Heart right ventricle (tissue), 16 donors: Measurements from ENCODE around the gene GRM7. TPM values are rescaled to one million over a fixed set of nuclear protein-coding genes. Genes with fewer than 3 reads are reported as not detected.

Experiments used
- ATAC-seq, 8 donors: fragments of 200-7000 bp; cut with Tn5 transposase; one replicate each; pipeline ENCODE4 v1.9.1; 2020; ENCODE audit warnings: mild to moderate bottlenecking in 8 of 8, moderate library complexity in 8 of 8, moderate number of reproducible peaks in 1 of 8
- DNase-seq, 2 donors: peaks; one replicate each; pipeline ENCODE4 v3.0.0-alpha.2; 2020
- H3K27ac ChIP-seq, 10 donors: fragments of 200-600 bp; sonication (generic) in 2 of 10; one replicate each; pipeline versions ENCODE4 v1.5.0 to v1.8.0; 2020 to 2022; ENCODE audit warnings: mild to moderate bottlenecking in 3 of 10
- H3K27me3 ChIP-seq, 7 donors: fragments of 200-600 bp; one replicate each; pipeline ENCODE4 v1.8.0; 2021 to 2022; ENCODE audit warnings: mild to moderate bottlenecking in 2 of 7
- H3K36me3 ChIP-seq, 9 donors: fragments of 200-600 bp; sonication (generic) in 1 of 9; one replicate each; pipeline versions ENCODE4 v1.5.0 to v1.8.0; 2020 to 2022; ENCODE audit warnings: mild to moderate bottlenecking in 2 of 9
- H3K4me1 ChIP-seq, 9 donors: fragments of 200-600 bp; sonication (generic) in 1 of 9; one replicate each; pipeline versions ENCODE4 v1.5.0 to v1.8.0; 2020 to 2022; ENCODE audit warnings: mild to moderate bottlenecking in 4 of 9
- H3K4me3 ChIP-seq, 10 donors: fragments of 200-600 bp; sonication (generic) in 2 of 10; one replicate each; pipeline versions ENCODE4 v1.5.0 to v1.8.0; 2020 to 2022; ENCODE audit warnings: mild to moderate bottlenecking in 7 of 10, moderate library complexity in 2 of 10
- H3K9me3 ChIP-seq, 11 donors: fragments of 200-600 bp in 10 of 11; sonication (generic) in 2 of 11; one replicate each; pipeline versions ENCODE4 v1.5.0 to v1.8.0; 2013 to 2022; ENCODE audit warnings: mild to moderate bottlenecking in 2 of 11, control low read depth in 1 of 11, moderate library complexity in 1 of 11
- WGBS, 2 donors: extraction: QIAGEN DNeasy Blood & Tissue Kit; methylation state at CpG; one replicate each; pipeline ENCODE4 v1.1.7; 2013; ENCODE audit warnings: inconsistent platforms in 1 of 2; 5-methylcytosine and 5-hydroxymethylcytosine counted together
- intact Hi-C, 10 donors: fragments of 100-400 bp; cut with DNase I; formaldehyde crosslinking; loops; one replicate each; pipeline versions ENCODE4 v1.11.1 to v1.14.2; 2022
- polyA plus RNA-seq, 2 donors: library from polyadenylated mRNA; stranded (reverse); fragments of 200-250 nt; gene quantifications; one replicate each; pipeline ENCODE4 v1.2.3, GENCODE V29; 2013
- total RNA-seq, 10 donors: library from RNA; stranded (reverse); fragmentation: NEBNext Ultra II Directional in 3 of 10; extraction: Animal tissue kit (Norgen Biotek cat#: 25700) in 3 of 10; gene quantifications; one replicate each; pipeline versions ENCODE4 v1.2.1 to v1.2.4, GENCODE V29; 2021 to 2023
- TF ChIP-seq, protein P1 (sequence below), 9 donors: fragments of 200-600 bp; sonication (generic) in 2 of 9; IDR thresholded peaks; one replicate each; pipeline versions ENCODE4 v1.5.0 to v1.8.0; 2021 to 2022; ENCODE audit warnings: antibody characterized with exemption in 9 of 9, mild to moderate bottlenecking in 5 of 9, moderate library complexity in 1 of 9
- donor health status: Arrhythmogenic right ventricular cardiomyopathy.
- donor health status: ischemic (EF 13 %, LVEDD 7.1; RV severe dilation, severe dysfunction).
- donor health status: healthy with polysubstance abuse.
- donor health status: DM: no; HTN: yes; CAD: no.
- donor health status: DM: no; HTN: no; CAD: no.
- donor health status: ischemic (EF 25% LVEDD 6.9; RV normal size, moderate dysfunction).
- donor health status: ischemic (EF 25% LVEDD 5.7; RV mildly dilated, moderate dysfunction).
- donor health status: healthy.
- donor health status: DM: yes; HTN: yes; CAD: no.
- donor health status: Ischemic cardiomyopathy.
- donor health status: ischemic (EF 35%, LVEDD 5.7; RV mildly dilated, moderate dysfunction).
- donor health status: nonischemic (EF 11% LVEDD 7.7; RV severe dilation, severe dysfunction).
- donor health status: DM: yes; HTN: yes; CAD: no.
- donor health status: PGD.
- donor health status: ischemic (EF 29% LVEDD 5.4; RV normal size, mild dysfunction).
- donor health status: nonischemic (EF 23%, LVEDD 6.1; RV moderate dilation, normal function).

The GRM7 gene
- total and polyA plus RNA-seq, 12 donors, result not detected

DNA sequence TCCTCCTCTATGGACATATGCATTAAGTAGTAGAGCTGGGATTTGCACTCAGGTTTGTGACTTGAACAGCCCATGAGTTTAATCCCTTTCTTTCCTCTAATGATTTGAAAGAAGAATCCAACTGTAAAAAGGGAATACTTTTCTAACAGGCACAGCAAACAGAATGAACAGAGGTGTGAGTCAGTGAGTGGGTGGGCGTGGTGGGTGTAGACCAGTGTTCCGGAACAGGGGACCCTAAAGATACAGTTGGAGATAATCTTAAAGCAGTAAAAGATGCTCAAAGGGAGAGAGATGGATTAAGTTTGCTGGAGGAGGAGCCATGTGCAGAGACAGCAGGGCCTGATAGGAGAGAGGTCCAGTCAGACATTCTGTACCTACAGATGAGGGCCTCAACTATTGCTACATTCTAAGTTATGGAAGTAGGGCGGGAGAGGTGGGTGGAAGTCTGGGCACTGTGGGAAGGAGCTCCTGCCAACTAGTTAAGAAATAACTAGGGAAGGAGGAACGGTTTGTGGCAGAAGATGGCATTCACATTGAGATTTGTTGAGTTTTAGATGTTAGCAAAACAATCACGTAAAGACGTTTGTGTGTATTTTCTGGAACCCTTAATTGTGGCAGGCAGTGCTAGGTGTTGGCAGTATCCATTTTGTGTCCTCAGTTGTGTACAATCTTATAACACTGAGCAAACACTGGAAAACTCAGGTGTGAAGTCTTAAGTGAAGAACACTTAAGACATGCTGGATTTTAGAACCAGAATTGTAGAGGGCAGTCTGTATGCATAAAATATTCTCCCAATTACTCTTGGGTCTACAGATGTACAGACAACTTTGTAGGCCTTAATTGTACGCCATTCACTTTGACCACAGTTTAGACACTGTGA lies 511.0 kb downstream of the GRM7 start:
- ATAC-seq (no peak), DNase-seq (no peak)
- no peak overlapping the region for H3K27ac ChIP-seq
- TF ChIP-seq, protein P1, sequence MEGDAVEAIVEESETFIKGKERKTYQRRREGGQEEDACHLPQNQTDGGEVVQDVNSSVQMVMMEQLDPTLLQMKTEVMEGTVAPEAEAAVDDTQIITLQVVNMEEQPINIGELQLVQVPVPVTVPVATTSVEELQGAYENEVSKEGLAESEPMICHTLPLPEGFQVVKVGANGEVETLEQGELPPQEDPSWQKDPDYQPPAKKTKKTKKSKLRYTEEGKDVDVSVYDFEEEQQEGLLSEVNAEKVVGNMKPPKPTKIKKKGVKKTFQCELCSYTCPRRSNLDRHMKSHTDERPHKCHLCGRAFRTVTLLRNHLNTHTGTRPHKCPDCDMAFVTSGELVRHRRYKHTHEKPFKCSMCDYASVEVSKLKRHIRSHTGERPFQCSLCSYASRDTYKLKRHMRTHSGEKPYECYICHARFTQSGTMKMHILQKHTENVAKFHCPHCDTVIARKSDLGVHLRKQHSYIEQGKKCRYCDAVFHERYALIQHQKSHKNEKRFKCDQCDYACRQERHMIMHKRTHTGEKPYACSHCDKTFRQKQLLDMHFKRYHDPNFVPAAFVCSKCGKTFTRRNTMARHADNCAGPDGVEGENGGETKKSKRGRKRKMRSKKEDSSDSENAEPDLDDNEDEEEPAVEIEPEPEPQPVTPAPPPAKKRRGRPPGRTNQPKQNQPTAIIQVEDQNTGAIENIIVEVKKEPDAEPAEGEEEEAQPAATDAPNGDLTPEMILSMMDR (IDR thresholded peaks at IDR 0.05), result no peak
- no peaks in the 10 kb centered on the region for H3K4me1 ChIP-seq
- H3K4me3 ChIP-seq, result no peak overlapping the region
- 62 to 73% methylated on average over 7 of the region's 7 CpGs for WGBS, 2 donors
- H3K36me3 ChIP-seq, result no peaks in the 10 kb centered on the region
- H3K27me3 ChIP-seq, result no peaks in the 10 kb centered on the region
- intact Hi-C loops, result no loop called here
- no peaks in the 10 kb centered on the region for H3K9me3 ChIP-seq

DNA sequence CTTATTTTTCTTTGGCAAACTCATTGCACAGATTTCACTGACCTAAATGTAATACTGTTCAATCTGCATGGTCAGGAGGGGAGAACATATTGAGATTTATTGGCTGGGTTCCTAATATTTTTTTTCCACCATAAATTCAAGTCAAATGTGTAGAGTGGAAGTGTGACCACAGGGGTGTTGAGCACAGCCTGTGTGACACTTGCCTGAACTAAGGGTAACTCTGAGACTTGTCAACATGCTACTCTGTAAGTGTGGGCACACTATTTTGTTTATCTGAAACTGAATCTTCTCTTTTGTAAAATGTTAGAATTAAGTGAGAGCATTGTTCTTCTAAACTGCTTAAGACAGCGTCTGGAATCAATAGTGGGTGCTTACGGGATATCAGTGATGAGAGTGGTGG lies 516.2 kb downstream of the GRM7 start:
- intact Hi-C loops, result no loop called here
- 85 to 87% methylated on average over 2 of the region's 2 CpGs for WGBS, 2 donors
- no peak for DNase-seq
- ATAC-seq, result no peak
- Histone ChIP-seq H3K27me3 (no peaks in the 10 kb centered on the region), H3K4me3 (no peak overlapping the region), H3K4me1 (no peaks in the 10 kb centered on the region), H3K36me3 (no peaks in the 10 kb centered on the region), H3K9me3 (no peaks in the 10 kb centered on the region), H3K27ac (no peak overlapping the region)
- TF ChIP-seq, protein P1 (IDR thresholded peaks at IDR 0.05), result no peak

DNA sequence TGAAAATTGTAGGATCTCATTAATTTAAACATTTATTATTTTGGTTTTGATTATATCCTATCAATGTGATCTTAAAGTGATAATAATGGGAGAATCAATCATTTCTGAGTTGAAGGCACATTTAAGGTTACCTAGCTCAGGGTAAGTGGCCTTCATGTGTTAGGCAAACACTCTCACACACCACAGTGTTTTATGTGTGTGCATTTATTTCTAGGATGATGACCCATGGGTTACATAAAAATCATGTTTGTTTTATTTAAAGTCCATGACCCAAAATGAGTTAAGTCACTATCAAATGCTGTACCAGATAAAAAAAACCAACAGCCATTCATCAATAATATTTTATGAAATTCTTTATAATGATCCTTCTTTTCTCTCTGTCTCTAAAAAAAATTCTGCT lies 520.8 kb downstream of the GRM7 start:
- ATAC-seq (no peak), DNase-seq (no peak)
- no peak overlapping the region for H3K27ac ChIP-seq
- no peaks in the 10 kb centered on the region for H3K27me3 ChIP-seq
- TF ChIP-seq, protein P1 (IDR thresholded peaks at IDR 0.05), result no peak
- peaks cover 0 to 4% (median 0%) of the 10 kb centered on the region in 9 donors for H3K4me1 ChIP-seq
- H3K9me3 ChIP-seq, result peaks cover 0 to 3% (median 0%) of the 10 kb centered on the region in 11 donors
- H3K36me3 ChIP-seq, result no peaks in the 10 kb centered on the region
- no peak overlapping the region for H3K4me3 ChIP-seq
- intact Hi-C loops, result no loop called here

DNA sequence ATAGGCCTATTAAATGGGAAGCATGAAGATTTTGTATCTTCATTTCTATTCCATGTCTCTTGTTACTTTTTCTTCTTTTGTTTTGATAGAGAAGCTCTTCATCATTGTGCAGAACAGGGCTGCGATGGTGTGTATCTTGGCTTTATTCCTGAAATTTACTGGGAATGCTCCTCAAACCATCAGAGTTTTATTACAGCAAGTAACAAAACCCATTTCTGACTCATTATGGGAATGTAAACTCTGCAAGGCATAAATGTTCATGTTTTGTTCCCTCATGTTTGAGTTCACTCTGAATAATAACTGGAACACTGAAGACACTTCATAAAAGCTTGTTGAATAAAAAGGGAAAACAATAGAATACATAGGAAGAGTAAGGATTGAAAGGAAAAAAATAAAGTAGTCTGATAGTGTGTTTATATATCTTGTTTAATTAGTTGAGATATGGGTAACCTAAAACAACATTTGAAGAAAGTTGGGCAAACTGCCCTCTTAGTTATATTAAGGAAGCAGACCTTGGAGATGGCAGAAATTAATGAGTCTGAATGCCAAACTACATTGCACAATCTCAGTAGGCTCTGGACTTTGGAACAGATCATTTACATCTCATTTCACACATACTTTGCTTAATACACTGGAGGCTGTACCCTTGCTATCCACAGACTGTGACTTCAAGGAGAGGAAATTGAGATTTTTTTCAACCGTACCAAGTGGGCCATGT lies 521.5 kb downstream of the GRM7 start:
- 77 to 82% methylated on average over 2 of the region's 2 CpGs for WGBS, 2 donors
- ATAC-seq (peak in 1 of 8 donors; percentile 37), DNase-seq (no peak)
- H3K9me3 ChIP-seq, result peaks cover 0 to 3% (median 0%) of the 10 kb centered on the region in 11 donors
- no peak overlapping the region for H3K27ac ChIP-seq
- H3K36me3 ChIP-seq, result no peaks in the 10 kb centered on the region
- H3K27me3 ChIP-seq, result no peaks in the 10 kb centered on the region
- peaks cover 0 to 4% (median 0%) of the 10 kb centered on the region in 9 donors for H3K4me1 ChIP-seq
- no peak overlapping the region for H3K4me3 ChIP-seq
- TF ChIP-seq, protein P1 (IDR thresholded peaks at IDR 0.05), result no peak
- intact Hi-C loops, result no loop called here
